B cell (primary cell): ENCODE results near the gene NDEL1. TPM values are rescaled to one million over a fixed set of nuclear protein-coding genes. Genes with fewer than 3 reads are reported as not detected.

Source experiments
- ATAC-seq: fragments of 200-7000 bp; cut with Tn5 transposase; one replicate; pipeline ENCODE4 v1.10.0; 2021; ENCODE audit warnings: low read depth, mild to moderate bottlenecking, moderate number of reproducible peaks, moderate library complexity
- CTCF ChIA-PET: fragments of 350-600 bp; sonication (Branson Sonifier 250); formaldehyde crosslinking; loops from one replicate; lab custom pipeline; 2021; ENCODE audit warnings: antibody characterized with exemption, inconsistent platforms; lab: Charles Lee
- POLR2A ChIA-PET: fragments of 350-600 bp; sonication (Branson Sonifier 250); formaldehyde crosslinking; loops from one replicate; lab custom pipeline; 2021; ENCODE audit warnings: antibody characterized with exemption; lab: Charles Lee
- DNase-seq: peaks from one replicate; pipeline ENCODE4 v3.0.0; 2013
- H2AFZ ChIP-seq: 2 replicates; pipeline ENCODE4 v1.6.1; 2012; ENCODE audit warnings: mild to moderate bottlenecking, low read depth, low read length; ENCODE audit not compliant: insufficient read depth, poor library complexity, severe bottlenecking
- H3K27ac ChIP-seq, 2 donors: 1 replicate in 1 of 2; 2 replicates in 1 of 2; pipeline ENCODE4 v1.5.1; 2012 to 2013; ENCODE audit warnings: low read length in 2 of 2, mild to moderate bottlenecking in 2 of 2, moderate library complexity in 1 of 2
- H3K27me3 ChIP-seq, 4 experiments: fragments of 200-600 bp in 1 of 4; sonication (generic) in 1 of 4; replicated peaks in 1 of 4; 1 replicate in 2 of 4; 2 replicates in 2 of 4; pipeline versions ENCODE4 v1.6.1 to v1.7.0; 2013 to 2016; ENCODE audit warnings: low read length in 3 of 4, mild to moderate bottlenecking in 2 of 4, mixed read lengths in 1 of 4, moderate library complexity in 1 of 4; ENCODE audit not compliant: insufficient read depth in 4 of 4, control insufficient read depth in 3 of 4; ENCODE audit errors: control extremely low read depth in 1 of 4
- H3K36me3 ChIP-seq, 2 experiments: replicated peaks in 1 of 2; 1 replicate in 1 of 2; 2 replicates in 1 of 2; pipeline versions ENCODE4 v1.6.1 to v1.7.1; 2013; ENCODE audit warnings: low read length in 1 of 2; ENCODE audit not compliant: insufficient read depth in 2 of 2, control insufficient read depth in 1 of 2; ENCODE audit errors: control extremely low read depth in 1 of 2, extremely low read depth in 1 of 2
- H3K4me1 ChIP-seq, 2 donors: fragments of 200-600 bp in 1 of 2; sonication (generic) in 1 of 2; 1 replicate in 1 of 2; 2 replicates in 1 of 2; pipeline versions ENCODE4 v1.5.1 to v1.6.1; 2013 to 2017; ENCODE audit warnings: low read length in 2 of 2; ENCODE audit not compliant: control insufficient read depth in 2 of 2, insufficient read depth in 2 of 2
- H3K4me2 ChIP-seq: replicated peaks from 2 replicates; pipeline ENCODE3; 2012; ENCODE audit warnings: mild to moderate bottlenecking, low read depth, low read length; ENCODE audit not compliant: poor library complexity, severe bottlenecking
- H3K4me3 ChIP-seq, 5 experiments: fragments of 200-600 bp in 1 of 5; sonication (generic) in 1 of 5; 1 replicate in 3 of 5; 2 replicates in 2 of 5; pipeline versions ENCODE4 v1.5.1 to v1.7.0; 2011 to 2016; ENCODE audit warnings: low read length in 4 of 5, mild to moderate bottlenecking in 4 of 5, low read depth in 2 of 5, control low read depth in 1 of 5, moderate library complexity in 1 of 5; ENCODE audit not compliant: insufficient read depth in 1 of 5; ENCODE audit errors: control extremely low read depth in 1 of 5, extremely low read depth in 1 of 5
- H3K79me2 ChIP-seq: fragments of 200-600 bp; sonication (generic); one replicate; pipeline ENCODE4 v1.6.0; 2016; ENCODE audit warnings: low read length; ENCODE audit not compliant: control insufficient read depth, insufficient read depth
- H3K9ac ChIP-seq: fragments of 200-600 bp; sonication (generic); 2 replicates; pipeline ENCODE4 v1.6.1; 2017; ENCODE audit warnings: mild to moderate bottlenecking, low read length, moderate library complexity
- H3K9me3 ChIP-seq, 3 donors: one replicate each; pipeline versions ENCODE4 v1.6.1 to v1.7.1; 2013; ENCODE audit warnings: low read length in 2 of 3; ENCODE audit not compliant: control insufficient read depth in 2 of 3, insufficient read depth in 1 of 3; ENCODE audit errors: control extremely low read depth in 1 of 3
- H4K20me1 ChIP-seq: 2 replicates; pipeline ENCODE4 v1.6.0; 2012; ENCODE audit warnings: mild to moderate bottlenecking, low read length; ENCODE audit not compliant: insufficient read depth, control insufficient read depth, poor library complexity, severe bottlenecking
- H3K27ac Mint-ChIP-seq: one replicate; pipeline ENCODE4 v1.8.0; 2021; ENCODE audit warnings: mixed read lengths
- H3K27me3 Mint-ChIP-seq: one replicate; pipeline ENCODE4 v1.8.0; 2021; ENCODE audit warnings: mixed read lengths
- H3K4me1 Mint-ChIP-seq: one replicate; pipeline ENCODE4 v1.8.0; 2021; ENCODE audit warnings: mixed read lengths
- H3K4me3 Mint-ChIP-seq: one replicate; pipeline ENCODE4 v1.8.0; 2021; ENCODE audit warnings: mixed read lengths
- H3K9me3 Mint-ChIP-seq: one replicate; pipeline ENCODE4 v1.8.0; 2022; ENCODE audit warnings: mixed read lengths; ENCODE audit not compliant: insufficient read depth
- CTCF ChIP-seq: fragments of 200-600 bp; IDR thresholded peaks from one replicate; pipeline ENCODE4 v1.8.0; 2022; ENCODE audit warnings: antibody characterized with exemption, mild to moderate bottlenecking
- EZH2 ChIP-seq: IDR thresholded peaks from 2 replicates; pipeline ENCODE4 v1.6.1; 2012; ENCODE audit warnings: borderline replicate concordance, low read depth, mild to moderate bottlenecking, moderate library complexity, low read length; ENCODE audit not compliant: insufficient read depth, poor library complexity, severe bottlenecking
- WGBS: methylation state at CpG from one replicate; pipeline ENCODE4 v1.1.5; 2013; ENCODE audit warnings: missing lambda C conversion rate; ENCODE audit not compliant: insufficient coverage; 5-methylcytosine and 5-hydroxymethylcytosine counted together
- intact Hi-C: fragments of 100-400 bp; cut with micrococcal nuclease; formaldehyde crosslinking; loops from one replicate; pipeline ENCODE4 v1.10.0; 2022
- polyA plus RNA-seq: library from polyadenylated mRNA; depleted of rRNA; stranded (reverse); fragments of >200 nt; gene quantifications from 2 replicates; pipeline ENCODE4 v1.2.3, GENCODE V29; 2012
- total RNA-seq, 2 donors: library from RNA; stranded (reverse); fragments of 120-200 nt in 1 of 2; gene quantifications; 1 replicate in 1 of 2; 2 replicates in 1 of 2; pipeline versions ENCODE4 v1.2.3 to v1.2.4, GENCODE V29; 2013 to 2022

The NDEL1 gene
- total and polyA plus RNA-seq, 2 donors (not counting 1 experiment from before 2014, with no cell fraction given): 30.2 to 108 TPM

- no peak overlapping the region for H2AFZ ChIP-seq
- Mint-ChIP-seq H3K27me3 (no peaks in the 10 kb centered on the region), H3K27ac (no peak overlapping the region), H3K4me1 (no peaks in the 10 kb centered on the region), H3K4me3 (no peak overlapping the region), H3K9me3 (no peaks in the 10 kb centered on the region)
- no peak overlapping the region for H3K9ac ChIP-seq
- ChIA-PET CTCF (no interaction called here), POLR2A (no interaction called here)
- no peaks in the 10 kb centered on the region for H4K20me1 ChIP-seq
- H3K36me3 ChIP-seq: peaks cover 1 to 14% of the 10 kb centered on the region in 2 experiments
- no CpG with 5 or more reads among the region's 1 CpG for WGBS
- peaks cover 2 to 13% (median 12%) of the 10 kb centered on the region in 3 donors for H3K9me3 ChIP-seq
- DNase-seq (no peak), ATAC-seq (no peak)
- intact Hi-C loops: no loop called here
- no peaks in the 10 kb centered on the region for H3K27me3 ChIP-seq
- no peak overlapping the region for H3K4me3 ChIP-seq
- H3K79me2 ChIP-seq: no peaks in the 10 kb centered on the region
- TF ChIP-seq CTCF (no peak), EZH2 (no peak)
- H3K4me1 ChIP-seq: no peaks in the 10 kb centered on the region
- no peak overlapping the region for H3K27ac ChIP-seq
- no peak overlapping the region for H3K4me2 ChIP-seq
Observed at GRCh38 chr17:8485491-8485890, 49.8 kb downstream of the NDEL1 start.

GRCh38 chr17:8487130-8487645 lies 51.5 kb downstream of the NDEL1 start:
- ChIA-PET POLR2A (no interaction called here), CTCF (interaction anchor here (1.1 kb wide), 1 partner anchor 77 kb away, joined by 3 read pairs; no protein-coding TSS in a partner anchor)

More at GRCh38 chr17:8487130-8487645, 51.5 kb downstream of the NDEL1 start:
- Histone ChIP-seq H3K27ac (no peak overlapping the region), H3K4me1 (no peaks in the 10 kb centered on the region), H2AFZ (no peak overlapping the region), H3K27me3 (no peaks in the 10 kb centered on the region), H3K4me2 (no peak overlapping the region), H3K9ac (no peak overlapping the region), H3K36me3 (peaks cover 1 to 5% of the 10 kb centered on the region in 2 experiments), H4K20me1 (no peaks in the 10 kb centered on the region), H3K79me2 (no peaks in the 10 kb centered on the region), H3K9me3 (peaks cover 2 to 14% (median 13%) of the 10 kb centered on the region in 3 donors), H3K4me3 (no peak overlapping the region)
- no peak for ATAC-seq
- no peak overlapping the region for H3K27ac Mint-ChIP-seq
- intact Hi-C loops: no loop called here
- DNase-seq: no peak
- 94% methylated on average over 17 of the region's 19 CpGs for WGBS
- H3K4me1 Mint-ChIP-seq: no peaks in the 10 kb centered on the region
- no peak overlapping the region for H3K4me3 Mint-ChIP-seq
- H3K9me3 Mint-ChIP-seq: peaks cover 2% of the 10 kb centered on the region
- TF ChIP-seq CTCF (no peak), EZH2 (no peak)
- H3K27me3 Mint-ChIP-seq: no peaks in the 10 kb centered on the region
